SK-N-MC (cell line): ENCODE results near the gene MARVELD1.

Experiments used
- EZH2 ChIP-seq: fragments of 200-600 bp; sonication (generic); IDR thresholded peaks from one replicate; pipeline ENCODE4 v1.6.1; 2017; ENCODE audit warnings: antibody characterized with exemption
- FOXP2 ChIP-seq: optimal IDR thresholded peaks from 2 replicates; pipeline ENCODE3; 2011; ENCODE audit warnings: mild to moderate bottlenecking, moderate library complexity; ENCODE audit not compliant: insufficient read depth; ENCODE audit errors: extremely low read length, control extremely low read depth
- POLR2AphosphoS5 ChIP-seq: IDR thresholded peaks from 2 replicates; pipeline ENCODE4 v1.6.1; 2012; ENCODE audit warnings: mild to moderate bottlenecking, low read depth, low read length, borderline replicate concordance

GRCh38 chr10:97761331-97761865 lies 47.9 kb downstream of the MARVELD1 start:
- no peak for TF ChIP-seq EZH2
- no peak for TF ChIP-seq POLR2AphosphoS5
- no peak for TF ChIP-seq FOXP2
